Femur (tissue), 1 donor: ENCODE data around the gene EEPD1.
A peak's percentile ranks its signal among the peaks of the same experiment; 100 is the strongest.
"Not testable (repeated sequence)": the region's sequence is repeated elsewhere in the genome, so short reads cannot be mapped to it uniquely, and the experiment has no call there.

Source experiments
- DNase-seq: peaks from one replicate; pipeline ENCODE4 v3.0.0-alpha.2; 2017

The EEPD1 gene

GRCh38 chr7:36217211-36217960, 64.3 kb downstream of the EEPD1 start:
- no peak for DNase-seq

GRCh38 chr7:36217961-36218284, 64.9 kb downstream of the EEPD1 start:
- DNase-seq: no peak

GRCh38 chr7:36219429-36219828, 66.4 kb downstream of the EEPD1 start:
- DNase-seq: no peak

GRCh38 chr7:36223851-36224250, 70.8 kb downstream of the EEPD1 start:
- no peak for DNase-seq

- DNase-seq: no peak
These were observed 72.1 kb downstream of the EEPD1 start for GRCh38 chr7:36224934-36225858.

- DNase-seq: no peak
These were observed 73.1 kb downstream of the EEPD1 start for GRCh38 chr7:36226151-36226550.

- peak; percentile 73 for DNase-seq
These were observed 74.2 kb downstream of the EEPD1 start for GRCh38 chr7:36227223-36227622.

- DNase-seq: no peak
These were observed 75.0 kb downstream of the EEPD1 start for GRCh38 chr7:36228039-36228438.

- no peak for DNase-seq
These were observed 78.4 kb downstream of the EEPD1 start for GRCh38 chr7:36231406-36231805.

GRCh38 chr7:36232555-36232954, 79.5 kb downstream of the EEPD1 start:
- DNase-seq: no peak

- DNase-seq: no peak
These were observed 80.0 kb downstream of the EEPD1 start for GRCh38 chr7:36232971-36233550.

GRCh38 chr7:36236073-36236472, 83.0 kb downstream of the EEPD1 start:
- no peak for DNase-seq

- DNase-seq: no peak
These were observed 85.1 kb downstream of the EEPD1 start for GRCh38 chr7:36238138-36238537.

- DNase-seq: not testable (repeated sequence)
These were observed 90.3 kb downstream of the EEPD1 start for GRCh38 chr7:36243356-36243755.

- not testable (repeated sequence) for DNase-seq
These were observed 90.9 kb downstream of the EEPD1 start for GRCh38 chr7:36244001-36244400.

- peak; percentile 48 for DNase-seq
These were observed 91.4 kb downstream of the EEPD1 start for GRCh38 chr7:36244429-36244828.

- no peak for DNase-seq
These were observed 92.7 kb downstream of the EEPD1 start for GRCh38 chr7:36245684-36246299.

GRCh38 chr7:36249091-36249490, 96.0 kb downstream of the EEPD1 start:
- no peak for DNase-seq

- no peak for DNase-seq
These were observed 100.6 kb downstream of the EEPD1 start for GRCh38 chr7:36253699-36254098.

- peak; percentile 75 for DNase-seq
These were observed 105.6 kb downstream of the EEPD1 start for GRCh38 chr7:36258510-36259259.

GRCh38 chr7:36260481-36260880, 107.4 kb downstream of the EEPD1 start:
- no peak for DNase-seq

- no peak for DNase-seq
These were observed 108.1 kb downstream of the EEPD1 start for GRCh38 chr7:36261019-36261754.
